ENCODE results near the gene CSNK1A1L. TPM values are rescaled to one million over a fixed set of nuclear protein-coding genes. Genes with fewer than 3 reads are reported as not detected.

The CSNK1A1L gene
- total and polyA plus RNA-seq, 2 donors from 2014 or later: not detected

Other genes with a start within 250 kb of the CSNK1A1L start
- gene SMAD9, start 185.4 kb downstream of the CSNK1A1L start, total RNA-seq: 13.1 TPM
- 3.5 TPM for gene SMAD9, start 185.4 kb downstream of the CSNK1A1L start, polyA plus RNA-seq (ENCODE audit: insufficient read depth, low read depth, low replicate concordance)
- gene ALG5, start 106.3 kb downstream of the CSNK1A1L start, total RNA-seq: 42.6 TPM
- gene ALG5, start 106.3 kb downstream of the CSNK1A1L start, polyA plus RNA-seq (ENCODE audit: insufficient read depth, low read depth, low replicate concordance): 54.5 TPM
- gene EXOSC8, start 104.9 kb downstream of the CSNK1A1L start, total RNA-seq: 32.9 TPM
- gene EXOSC8, start 104.9 kb downstream of the CSNK1A1L start, polyA plus RNA-seq (ENCODE audit: insufficient read depth, low read depth, low replicate concordance): 28.4 TPM
- 61.6 TPM for gene SUPT20H, start 46.0 kb downstream of the CSNK1A1L start, total RNA-seq
- gene SUPT20H, start 46.0 kb downstream of the CSNK1A1L start, polyA plus RNA-seq (ENCODE audit: insufficient read depth, low read depth, low replicate concordance): 20.7 TPM